ENCODE results near the gene S100A11. TPM values are rescaled to one million over a fixed set of nuclear protein-coding genes. Genes with fewer than 3 reads are reported as not detected.
"Not testable (repeated sequence)": the region's sequence is repeated elsewhere in the genome, so short reads cannot be mapped to it uniquely, and the experiment has no call there.

S100A11 gene
- total RNA-seq = 100 to 1,000 TPM; 269 to 292 TPM

DNA sequence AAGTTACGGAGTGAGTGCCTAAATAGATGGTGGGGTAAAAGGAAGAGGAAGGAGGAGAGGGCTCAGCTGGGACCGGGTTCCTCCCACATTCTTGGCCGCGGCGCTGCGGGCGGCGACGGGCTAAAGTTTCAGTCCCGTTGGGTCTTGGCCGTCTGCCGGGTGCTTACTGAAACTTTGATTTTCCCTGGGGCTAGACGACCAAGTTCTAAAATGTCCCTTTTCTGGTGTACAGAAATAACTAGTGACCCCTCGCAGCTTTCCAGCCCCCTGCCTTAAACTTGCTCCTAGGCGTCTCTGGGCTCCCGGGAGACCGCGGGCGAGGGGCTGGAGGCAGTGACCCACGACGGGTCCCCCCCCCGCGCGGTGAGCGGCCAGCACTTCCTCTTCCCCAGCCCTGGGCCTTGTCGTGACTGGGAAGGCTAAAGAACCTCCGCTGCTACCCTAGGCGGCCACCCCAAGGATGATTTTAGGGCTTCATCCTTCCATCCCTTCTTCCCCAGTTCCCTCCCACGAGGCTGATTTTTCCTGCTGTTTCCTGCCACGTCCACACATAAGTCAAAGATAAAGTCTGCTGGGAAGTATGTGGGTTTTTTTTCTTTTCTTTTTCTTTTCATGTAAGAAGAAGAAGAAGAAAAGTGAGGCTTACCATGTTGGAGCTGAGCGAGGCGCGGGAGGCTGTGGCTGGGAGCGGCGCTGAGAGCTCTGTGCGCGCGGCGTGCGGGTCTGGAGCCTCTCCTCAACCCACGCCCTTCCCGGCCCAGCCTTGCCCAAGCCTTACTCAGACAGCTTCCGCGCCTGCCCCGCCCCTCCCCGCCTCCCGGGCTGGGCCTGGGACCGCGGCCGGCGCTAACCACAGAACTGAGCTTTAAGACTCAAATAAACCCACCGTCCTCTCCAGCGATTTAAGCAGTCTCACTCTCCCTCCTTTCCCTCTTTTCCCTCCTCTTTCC, at the start of gene S100A11:
Gene S100A11 (minus strand): TSS at position 738 of the 950 bp plus-strand sequence. CDS start 89 bp downstream, at position 649.
- ChIA-PET CTCF (interaction anchor here (0.6 to 3.8 kb wide), 7 partner anchors 10 to 1803 kb away, joined by 3 to 52 read pairs (median 4); no protein-coding TSS in a partner anchor), POLR2A (interaction anchor here (0.7 to 2.7 kb wide), 5 partner anchors 9 to 95 kb away, joined by 3 to 18 read pairs (median 4); no protein-coding TSS in a partner anchor)

DNA sequence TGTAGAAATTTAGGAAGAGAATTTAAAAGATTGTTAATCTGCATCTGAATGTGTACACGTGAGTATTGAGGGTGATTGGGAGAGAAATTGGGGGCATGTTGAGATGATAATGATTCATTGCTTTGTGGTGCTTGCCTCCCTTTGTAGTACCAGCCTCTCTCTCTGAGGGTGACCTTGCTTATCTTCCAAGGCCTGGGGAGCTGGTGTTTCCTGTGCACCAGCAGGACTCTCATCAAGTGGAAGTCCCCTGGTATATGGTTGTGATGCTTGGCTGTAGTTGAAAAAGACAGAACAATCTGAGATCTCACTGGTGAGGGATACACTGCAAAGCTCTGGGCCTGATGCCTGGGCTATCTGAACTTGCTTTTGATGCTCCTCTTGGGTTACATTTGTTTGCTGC, 48.0 kb upstream of the S100A11 start:
- POLR2A ChIA-PET = no interaction called here
- CTCF ChIA-PET = no interaction called here

DNA sequence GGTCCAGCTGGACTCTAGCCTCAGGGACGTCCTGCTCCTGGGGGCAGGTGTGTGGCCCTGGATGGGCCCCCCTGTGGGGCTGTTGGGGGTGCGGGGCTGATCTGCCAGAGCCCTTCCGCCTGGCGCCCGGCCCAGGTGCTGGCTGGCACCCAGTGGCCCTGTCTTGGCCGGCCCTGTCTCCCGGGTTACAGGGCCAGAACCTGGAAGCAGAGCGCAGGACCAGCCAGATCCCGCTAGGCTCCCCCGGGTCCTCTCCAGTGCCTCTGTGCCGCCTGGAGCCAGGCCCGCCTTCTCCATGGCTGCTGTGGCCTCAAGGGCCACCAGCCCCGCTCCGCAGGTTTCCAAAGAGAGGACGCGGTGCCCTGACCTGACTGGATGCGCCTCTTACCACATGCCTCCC, 44.2 kb upstream of the S100A11 start:
- CTCF ChIA-PET, POLR2A ChIA-PET: not testable (repeated sequence)

GRCh38 chr1:152080494-152080893, 43.7 kb upstream of the S100A11 start:
- CTCF ChIA-PET, POLR2A ChIA-PET: not testable (repeated sequence)

GRCh38 chr1:152078831-152079441, 42.1 kb upstream of the S100A11 start:
- CTCF ChIA-PET = no interaction called here
- POLR2A ChIA-PET = no interaction called here

DNA sequence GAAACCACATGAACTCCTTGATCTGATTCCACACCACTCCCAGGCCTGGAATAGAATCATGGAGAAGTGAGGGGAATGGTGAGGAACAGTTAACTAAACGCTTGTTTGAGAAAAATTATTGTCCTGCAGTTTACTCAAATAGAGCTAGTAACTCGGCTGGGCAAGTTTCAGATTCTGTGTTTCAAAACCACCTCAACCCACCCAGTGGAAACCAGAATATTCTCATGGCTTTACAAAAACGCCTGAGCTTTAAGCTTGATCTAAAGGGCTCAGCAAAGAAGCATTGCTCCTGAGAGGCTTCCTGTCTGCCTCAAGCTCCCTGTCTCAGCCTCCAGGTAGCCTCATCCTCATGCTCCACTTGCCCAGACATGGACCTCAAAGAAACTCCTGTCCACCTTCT, 35.5 kb upstream of the S100A11 start:
- POLR2A ChIA-PET = no interaction called here

GRCh38 chr1:152071123-152071522, 34.3 kb upstream of the S100A11 start:
- POLR2A ChIA-PET = no interaction called here

More for the DNA sequence above, 35.5 kb upstream of the S100A11 start:
- CTCF ChIA-PET = no interaction called here

GRCh38 chr1:152067929-152068328, 31.1 kb upstream of the S100A11 start:
- ChIA-PET POLR2A (no interaction called here), CTCF (interaction anchor here (0.6 kb wide), 1 partner anchor 71 kb away, joined by 3 read pairs; no protein-coding TSS in a partner anchor)

More at GRCh38 chr1:152071123-152071522, 34.3 kb upstream of the S100A11 start:
- CTCF ChIA-PET = no interaction called here

- POLR2A ChIA-PET = no interaction called here
- CTCF ChIA-PET = interaction anchor here (0.6 kb wide), 1 partner anchor 71 kb away, joined by 3 read pairs; no protein-coding TSS in a partner anchor
Measured at GRCh38 chr1:152067150-152067549, 30.3 kb upstream of the S100A11 start.

DNA sequence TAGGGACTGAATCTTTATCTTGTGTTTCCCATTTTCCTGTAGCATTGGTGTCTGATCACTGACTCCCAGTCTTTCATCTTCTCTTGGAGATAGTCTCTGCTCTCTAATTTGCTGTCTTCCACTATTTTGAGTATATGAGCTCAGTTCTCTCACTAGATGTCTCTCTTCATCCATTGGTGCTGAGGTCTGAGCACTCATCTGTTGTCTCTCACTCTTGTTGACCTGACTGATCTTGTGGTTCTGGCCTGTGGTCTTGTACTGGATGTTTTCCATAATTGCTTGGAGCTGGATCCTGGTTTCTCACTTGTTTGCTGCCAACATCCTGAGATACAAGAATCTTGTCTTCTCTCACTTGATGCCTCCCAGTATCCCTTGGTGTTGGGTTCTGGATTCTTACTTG, 25.1 kb upstream of the S100A11 start:
- POLR2A ChIA-PET = no interaction called here
- CTCF ChIA-PET = interaction anchor here (0.6 to 1.4 kb wide), 2 partner anchors 25 to 127 kb away, joined by 4 to 5 read pairs; no protein-coding TSS in a partner anchor

DNA sequence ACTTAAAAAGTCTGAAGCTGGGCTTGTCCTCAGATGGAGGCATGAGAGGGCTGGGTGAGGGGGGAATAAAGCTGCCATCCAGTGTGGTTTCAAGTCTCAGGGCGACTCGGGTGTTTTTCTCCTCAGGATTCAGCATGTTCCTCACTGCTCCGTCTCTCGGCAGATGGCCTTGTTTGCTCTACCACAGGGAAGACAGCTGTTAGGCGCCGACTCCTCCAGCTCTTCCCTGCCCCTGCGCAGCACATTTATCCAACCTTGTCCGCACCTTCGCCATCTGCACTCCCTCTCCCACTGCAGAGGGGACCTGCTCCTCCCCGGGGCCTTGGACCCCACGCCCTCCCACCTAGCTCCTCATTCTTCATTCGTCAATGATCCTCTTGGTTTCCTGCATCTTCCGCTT, 16.6 kb upstream of the S100A11 start:
- POLR2A ChIA-PET = no interaction called here
- CTCF ChIA-PET = interaction anchor here (0.9 to 5.9 kb wide), 11 partner anchors 19 to 406 kb away, joined by 3 to 59 read pairs (median 5); no protein-coding TSS in a partner anchor

- ChIA-PET CTCF (interaction anchor here (0.7 to 5.9 kb wide), 13 partner anchors 19 to 406 kb away, joined by 3 to 59 read pairs (median 5); partner anchors contain the start of gene TCHH), POLR2A (no interaction called here)
Measured at GRCh38 chr1:152052606-152053005, 15.8 kb upstream of the S100A11 start.

GRCh38 chr1:152050886-152051675, 14.3 kb upstream of the S100A11 start:
- POLR2A ChIA-PET = no interaction called here
- CTCF ChIA-PET = interaction anchor here (1.1 to 5.9 kb wide), 6 partner anchors 60 to 407 kb away, joined by 3 to 59 read pairs (median 4); no protein-coding TSS in a partner anchor

- ChIA-PET POLR2A (interaction anchor here (0.6 to 1.3 kb wide), 3 partner anchors 139 to 1524 kb away, joined by 3 to 7 read pairs (median 6); no protein-coding TSS in a partner anchor), CTCF (interaction anchor here (0.7 to 5.6 kb wide), 8 partner anchors 14 to 647 kb away, joined by 3 to 52 read pairs (median 4); partner anchors contain the start of gene S100A11)
Measured at GRCh38 chr1:152049291-152050083, 12.7 kb upstream of the S100A11 start.

GRCh38 chr1:152048416-152049009, 11.7 kb upstream of the S100A11 start:
- POLR2A ChIA-PET = interaction anchor here (0.7 to 2.8 kb wide), 4 partner anchors 12 to 1525 kb away, joined by 4 to 18 read pairs (median 6); partner anchors contain the start of gene S100A11

DNA sequence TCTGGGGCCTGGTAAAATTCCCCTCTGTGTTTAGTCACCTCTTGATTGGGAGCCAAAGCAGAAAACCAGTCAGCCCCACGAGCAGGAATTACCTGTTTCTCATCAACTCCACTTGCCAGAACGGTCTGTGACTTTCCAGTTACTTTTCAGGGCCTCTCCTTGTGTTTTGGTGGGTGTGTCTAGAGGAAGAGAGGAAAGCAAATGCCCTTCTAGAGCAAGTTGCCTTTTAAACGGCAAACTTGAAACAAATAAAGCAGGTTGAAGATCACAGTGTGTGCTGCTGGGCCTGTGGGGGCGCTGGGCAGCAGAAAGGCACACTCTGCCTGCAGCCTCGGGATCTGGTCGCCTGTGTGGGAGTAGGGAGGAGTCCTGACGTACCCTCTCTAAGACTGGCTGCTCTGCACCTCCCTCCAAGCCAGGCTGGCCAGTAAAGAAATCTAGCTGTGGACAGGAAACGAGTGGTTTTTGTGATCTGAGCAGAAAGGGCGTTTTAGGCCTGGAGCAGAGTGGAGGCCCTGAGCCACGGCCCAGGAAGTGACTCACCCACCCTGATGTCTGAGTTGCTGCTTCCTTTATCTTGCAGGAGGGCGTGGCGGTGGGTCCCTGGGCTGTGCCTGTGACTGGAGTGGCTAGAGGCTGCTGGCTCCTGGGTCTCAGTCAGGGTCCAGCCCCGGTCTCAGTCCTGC, 11.1 kb upstream of the S100A11 start:
- CTCF ChIA-PET = interaction anchor here (1.0 to 5.6 kb wide), 10 partner anchors 8 to 411 kb away, joined by 4 to 52 read pairs (median 5); partner anchors contain the start of gene S100A11
- POLR2A ChIA-PET = interaction anchor here (1.3 to 2.8 kb wide), 3 partner anchors 11 to 141 kb away, joined by 4 to 18 read pairs (median 6); partner anchors contain the start of gene S100A11

More at GRCh38 chr1:152048416-152049009, 11.7 kb upstream of the S100A11 start:
- CTCF ChIA-PET = interaction anchor here (0.7 to 5.6 kb wide), 8 partner anchors 9 to 410 kb away, joined by 3 to 52 read pairs (median 6); partner anchors contain the start of gene S100A11

GRCh38 chr1:152047413-152047729, 10.6 kb upstream of the S100A11 start:
- ChIA-PET POLR2A (interaction anchor here (1.5 to 2.8 kb wide), 2 partner anchors 11 to 13 kb away, joined by 4 to 18 read pairs; partner anchors contain the start of gene S100A11), CTCF (interaction anchor here (1.0 to 5.6 kb wide), 7 partner anchors 12 to 411 kb away, joined by 4 to 52 read pairs (median 4); partner anchors contain the start of gene S100A11)

Measured in activated CD8-positive, alpha-beta memory T cell treated with anti-CD3 and anti-CD28 coated beads for 36 hours (primary cell).